T-helper 2 cell treated with Interferon-gamma antibody and Interleukin-4, amounts not matched to agents 5 μg/mL and 100 μg/mL, for 36 hours (primary cell): Measurements from ENCODE around the gene PRPF18.
"Not testable (repeated sequence)": the region's sequence is repeated elsewhere in the genome, so short reads cannot be mapped to it uniquely, and the experiment has no call there.

Source experiments
- DNase-seq: peaks from one replicate; pipeline ENCODE4 v3.0.0; 2021; ENCODE audit warnings: low spot score
- H3K27ac Mint-ChIP-seq: one replicate; pipeline ENCODE4 v1.8.0; 2021; ENCODE audit warnings: mild to moderate bottlenecking, mixed read lengths
- H3K27me3 Mint-ChIP-seq: one replicate; pipeline ENCODE4 v1.8.0; 2021; ENCODE audit warnings: low read depth, mixed read lengths
- H3K36me3 Mint-ChIP-seq: one replicate; pipeline ENCODE4 v1.8.0; 2021; ENCODE audit warnings: low read depth, mixed read lengths
- H3K4me1 Mint-ChIP-seq: one replicate; pipeline ENCODE4 v1.8.0; 2021; ENCODE audit warnings: low read depth, mixed read lengths
- H3K4me3 Mint-ChIP-seq: one replicate; pipeline ENCODE4 v1.8.0; 2022; ENCODE audit warnings: mild to moderate bottlenecking, moderate library complexity, mixed read lengths
- H3K9me3 Mint-ChIP-seq: one replicate; pipeline ENCODE4 v1.8.0; 2021; ENCODE audit warnings: mixed read lengths

The PRPF18 gene

DNA sequence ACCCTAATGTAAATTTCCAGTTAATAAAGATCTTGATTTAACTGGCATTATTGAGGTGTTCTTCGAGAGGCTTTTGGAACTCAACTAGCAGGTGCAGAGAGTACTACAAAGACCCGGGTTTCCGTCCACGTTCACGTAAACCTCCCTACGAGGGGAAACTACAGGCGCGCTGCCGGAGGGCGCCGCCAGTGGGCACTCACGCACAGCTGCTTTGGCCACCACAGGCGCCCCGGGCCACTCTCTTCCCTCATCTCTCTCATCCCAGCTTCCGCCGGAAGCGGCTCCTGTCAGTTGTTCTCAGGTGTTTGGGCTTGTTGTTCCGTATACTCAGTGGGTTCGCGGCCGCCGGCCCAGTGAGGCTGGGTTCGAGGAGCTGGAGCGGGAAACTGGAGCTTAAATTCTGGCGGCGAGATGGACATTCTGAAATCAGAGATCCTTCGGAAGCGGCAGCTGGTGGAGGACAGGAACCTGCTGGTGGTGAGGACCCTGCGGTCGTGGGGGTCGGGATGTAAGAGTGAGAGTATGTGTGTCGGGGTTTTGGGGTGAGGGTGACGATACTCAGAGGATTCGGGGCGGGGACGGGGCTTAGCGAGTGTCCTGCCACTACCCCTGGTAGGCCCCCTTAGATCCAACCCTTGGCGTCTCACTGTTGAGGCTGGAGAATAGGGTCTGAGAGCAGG, at the start of gene PRPF18:
Gene PRPF18 (plus strand): TSS at position 290 of the 680 bp plus-strand sequence. CDS start 122 bp downstream, at position 412.
- Mint-ChIP-seq H3K4me3 (peak within 1 kb of the TSS; percentile 100), H3K27ac (peak within 1 kb of the TSS; percentile 96), H3K9me3 (no peaks in the 10 kb centered on the region), H3K36me3 (peaks cover 2% of the 10 kb centered on the region), H3K4me1 (peaks cover 18% of the 10 kb centered on the region), H3K27me3 (peaks cover 9% of the 10 kb centered on the region)
- DNase-seq = peak; percentile 90

GRCh38 chr10:13537985-13538384, 48.8 kb upstream of the PRPF18 start:
- not testable (repeated sequence) for H3K36me3 Mint-ChIP-seq, DNase-seq, H3K4me3 Mint-ChIP-seq, H3K27me3 Mint-ChIP-seq, H3K9me3 Mint-ChIP-seq, H3K4me1 Mint-ChIP-seq, H3K27ac Mint-ChIP-seq

GRCh38 chr10:13542533-13542932, 44.2 kb upstream of the PRPF18 start:
- no peaks in the 10 kb centered on the region for H3K9me3 Mint-ChIP-seq
- no peaks in the 10 kb centered on the region for H3K4me1 Mint-ChIP-seq
- H3K27me3 Mint-ChIP-seq = peaks cover 3% of the 10 kb centered on the region
- no peak overlapping the region for H3K27ac Mint-ChIP-seq
- DNase-seq = no peak
- no peak overlapping the region for H3K4me3 Mint-ChIP-seq
- no peaks in the 10 kb centered on the region for H3K36me3 Mint-ChIP-seq

DNA sequence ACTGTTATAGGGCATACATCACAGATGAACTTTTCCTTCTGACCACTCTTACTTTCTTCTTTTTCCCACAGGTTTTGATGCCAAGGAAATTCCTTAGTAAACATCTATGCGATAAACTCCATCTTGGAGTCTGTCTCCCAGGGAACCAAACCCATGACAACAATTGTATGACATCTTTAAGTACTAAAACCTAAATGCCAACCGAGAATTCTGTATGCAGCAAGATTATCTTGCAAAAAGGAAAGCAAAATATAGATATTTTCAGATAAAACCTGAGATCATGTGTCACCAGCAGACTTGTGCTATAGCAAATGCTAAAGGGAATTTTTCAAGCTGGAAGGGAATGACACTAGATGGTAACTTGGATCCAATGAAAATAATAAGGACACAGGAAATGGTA, 36.0 kb upstream of the PRPF18 start:
- Mint-ChIP-seq H3K9me3 (peaks cover 8% of the 10 kb centered on the region), H3K4me1 (no peaks in the 10 kb centered on the region), H3K36me3 (no peaks in the 10 kb centered on the region), H3K4me3 (no peak overlapping the region), H3K27me3 (peaks cover 4% of the 10 kb centered on the region), H3K27ac (no peak overlapping the region)
- DNase-seq = no peak

GRCh38 chr10:13555884-13556510, 30.8 kb upstream of the PRPF18 start:
- no peaks in the 10 kb centered on the region for H3K36me3 Mint-ChIP-seq
- no peak for DNase-seq
- no peak overlapping the region for H3K4me3 Mint-ChIP-seq
- peaks cover 2% of the 10 kb centered on the region for H3K27me3 Mint-ChIP-seq
- no peaks in the 10 kb centered on the region for H3K9me3 Mint-ChIP-seq
- H3K4me1 Mint-ChIP-seq = no peaks in the 10 kb centered on the region
- H3K27ac Mint-ChIP-seq = no peak overlapping the region

GRCh38 chr10:13559124-13559700, 27.6 kb upstream of the PRPF18 start:
- H3K36me3 Mint-ChIP-seq = no peaks in the 10 kb centered on the region
- DNase-seq = no peak
- H3K4me3 Mint-ChIP-seq = no peak overlapping the region

DNA sequence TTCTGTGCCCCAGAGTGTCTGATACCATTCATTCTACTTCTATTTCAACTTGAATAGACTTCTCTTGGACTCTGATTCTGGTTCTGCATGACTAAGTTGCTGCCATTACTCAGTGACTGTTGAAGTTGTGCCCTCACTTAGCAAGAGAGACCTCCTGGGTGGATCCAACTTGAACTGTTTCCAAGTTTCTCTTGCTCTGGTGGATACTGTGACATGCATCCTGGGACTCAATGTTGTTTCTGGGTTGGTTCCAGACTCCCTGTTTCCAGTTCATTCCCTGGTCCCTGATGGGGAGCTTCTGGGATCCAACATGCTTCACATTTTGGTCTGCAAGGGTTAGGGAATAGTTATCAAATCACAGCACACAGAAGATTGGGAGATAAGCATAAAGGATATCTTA, 26.2 kb upstream of the PRPF18 start:
- Mint-ChIP-seq H3K36me3 (no peaks in the 10 kb centered on the region), H3K27me3 (no peaks in the 10 kb centered on the region), H3K4me3 (no peak overlapping the region), H3K4me1 (no peaks in the 10 kb centered on the region), H3K9me3 (no peaks in the 10 kb centered on the region), H3K27ac (no peak overlapping the region)
- DNase-seq = no peak

More at GRCh38 chr10:13559124-13559700, 27.6 kb upstream of the PRPF18 start:
- H3K9me3 Mint-ChIP-seq = no peaks in the 10 kb centered on the region
- H3K27me3 Mint-ChIP-seq = no peaks in the 10 kb centered on the region
- H3K27ac Mint-ChIP-seq = no peak overlapping the region
- no peaks in the 10 kb centered on the region for H3K4me1 Mint-ChIP-seq

DNA sequence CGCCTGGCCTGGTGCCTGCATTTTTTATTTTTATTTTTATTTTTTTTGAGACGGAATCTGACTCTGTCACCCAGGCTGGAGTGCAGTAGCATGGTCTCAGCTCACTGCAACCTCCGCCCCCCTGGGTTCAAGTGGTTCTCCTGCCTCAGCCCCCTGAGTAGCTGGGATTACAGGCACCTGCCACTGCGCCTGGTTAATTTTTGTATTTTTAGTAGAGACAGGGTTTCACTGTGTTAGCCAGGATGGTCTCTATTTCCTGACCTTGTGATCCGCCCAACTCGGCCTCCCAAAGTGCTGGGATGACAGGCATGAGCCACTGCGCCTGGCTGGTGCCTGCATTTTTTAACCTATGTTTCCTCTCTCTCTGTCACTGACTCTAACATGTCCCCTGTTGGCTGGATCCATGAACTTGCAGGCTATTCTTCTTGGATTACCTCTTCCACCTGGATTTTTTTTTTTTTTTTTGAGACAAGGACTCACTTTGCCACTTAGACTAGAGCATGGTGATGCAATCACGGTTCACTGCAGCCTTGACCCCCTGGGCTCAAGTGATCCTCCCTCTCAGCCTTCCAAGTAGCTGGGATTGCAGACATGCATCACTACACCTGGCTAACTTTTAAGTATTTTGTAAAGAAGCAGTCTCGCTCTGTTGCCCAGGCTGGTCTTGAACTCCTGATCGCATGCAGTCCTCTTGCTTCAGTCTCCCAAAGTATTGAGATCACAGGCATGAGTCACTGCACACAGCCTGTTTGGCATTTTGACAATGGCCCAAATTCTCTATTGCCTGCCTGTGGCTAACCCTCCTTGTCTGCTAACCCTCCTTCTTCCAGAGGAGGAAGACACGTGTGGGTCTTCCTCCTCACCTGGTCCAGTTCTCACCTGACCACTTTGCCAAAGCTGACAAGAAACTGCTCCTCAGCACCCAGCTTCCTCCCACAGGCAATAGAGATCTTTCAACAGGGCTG, 23.0 kb upstream of the PRPF18 start:
- DNase-seq = no peak
- Mint-ChIP-seq H3K4me3 (no peak overlapping the region), H3K9me3 (no peaks in the 10 kb centered on the region), H3K27me3 (peaks cover 3% of the 10 kb centered on the region), H3K4me1 (no peaks in the 10 kb centered on the region), H3K27ac (no peak overlapping the region), H3K36me3 (no peaks in the 10 kb centered on the region)

DNA sequence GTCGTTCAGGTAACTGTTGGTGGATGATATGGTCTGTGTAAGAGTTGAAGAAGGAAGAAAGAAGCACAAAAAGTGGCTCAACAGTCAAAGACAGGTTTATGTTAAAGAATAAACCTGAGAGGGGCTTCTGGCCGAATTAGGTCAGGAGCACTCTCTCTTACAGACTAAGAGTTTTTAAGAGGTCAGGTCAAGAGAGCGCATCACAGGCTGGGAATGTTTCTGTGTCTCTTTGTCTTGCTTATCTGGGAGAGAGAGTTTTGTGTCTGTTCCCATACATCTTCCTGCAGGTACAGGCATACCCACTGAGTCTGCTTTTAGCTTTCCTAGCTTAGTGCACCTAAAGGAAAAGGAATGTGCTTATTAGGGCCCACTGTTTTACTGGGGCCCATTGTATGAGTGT, 22.2 kb upstream of the PRPF18 start:
- no peak for DNase-seq
- Mint-ChIP-seq H3K27ac (no peak overlapping the region), H3K36me3 (no peaks in the 10 kb centered on the region), H3K27me3 (peaks cover 3% of the 10 kb centered on the region), H3K4me1 (no peaks in the 10 kb centered on the region), H3K9me3 (no peaks in the 10 kb centered on the region), H3K4me3 (no peak overlapping the region)

DNA sequence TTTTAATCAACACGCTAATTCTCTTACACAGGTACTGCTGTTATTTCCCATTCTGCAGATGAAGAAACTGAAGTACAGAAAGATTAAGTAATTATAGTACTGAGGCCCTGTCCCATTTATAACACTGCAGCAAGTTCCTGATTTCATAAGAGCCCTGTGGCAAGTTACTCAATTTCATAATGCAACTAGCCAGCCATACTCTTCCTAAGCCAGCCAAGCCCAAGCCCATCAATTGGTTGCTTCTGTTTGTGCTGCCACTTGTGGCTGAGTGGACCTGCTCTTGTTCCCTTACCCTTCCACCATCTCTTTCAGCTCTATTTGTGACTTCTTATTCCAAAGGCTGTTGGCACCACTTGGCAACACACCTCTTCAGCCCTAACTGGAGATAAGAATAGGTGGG, 19.7 kb upstream of the PRPF18 start:
- H3K27me3 Mint-ChIP-seq = peaks cover 5% of the 10 kb centered on the region
- H3K4me3 Mint-ChIP-seq = no peak overlapping the region
- H3K36me3 Mint-ChIP-seq = no peaks in the 10 kb centered on the region
- no peaks in the 10 kb centered on the region for H3K4me1 Mint-ChIP-seq
- DNase-seq = no peak
- H3K27ac Mint-ChIP-seq = no peak overlapping the region
- no peaks in the 10 kb centered on the region for H3K9me3 Mint-ChIP-seq

- H3K4me3 Mint-ChIP-seq = no peak overlapping the region
- H3K9me3 Mint-ChIP-seq = no peaks in the 10 kb centered on the region
- H3K36me3 Mint-ChIP-seq = no peaks in the 10 kb centered on the region
- H3K27ac Mint-ChIP-seq = no peak overlapping the region
- peaks cover 12% of the 10 kb centered on the region for H3K27me3 Mint-ChIP-seq
- H3K4me1 Mint-ChIP-seq = no peaks in the 10 kb centered on the region
- no peak for DNase-seq
Measured at GRCh38 chr10:13571541-13571940, 15.2 kb upstream of the PRPF18 start.

GRCh38 chr10:13573960-13574359, 12.8 kb upstream of the PRPF18 start:
- no peak overlapping the region for H3K4me3 Mint-ChIP-seq
- H3K27ac Mint-ChIP-seq = no peak overlapping the region

DNA sequence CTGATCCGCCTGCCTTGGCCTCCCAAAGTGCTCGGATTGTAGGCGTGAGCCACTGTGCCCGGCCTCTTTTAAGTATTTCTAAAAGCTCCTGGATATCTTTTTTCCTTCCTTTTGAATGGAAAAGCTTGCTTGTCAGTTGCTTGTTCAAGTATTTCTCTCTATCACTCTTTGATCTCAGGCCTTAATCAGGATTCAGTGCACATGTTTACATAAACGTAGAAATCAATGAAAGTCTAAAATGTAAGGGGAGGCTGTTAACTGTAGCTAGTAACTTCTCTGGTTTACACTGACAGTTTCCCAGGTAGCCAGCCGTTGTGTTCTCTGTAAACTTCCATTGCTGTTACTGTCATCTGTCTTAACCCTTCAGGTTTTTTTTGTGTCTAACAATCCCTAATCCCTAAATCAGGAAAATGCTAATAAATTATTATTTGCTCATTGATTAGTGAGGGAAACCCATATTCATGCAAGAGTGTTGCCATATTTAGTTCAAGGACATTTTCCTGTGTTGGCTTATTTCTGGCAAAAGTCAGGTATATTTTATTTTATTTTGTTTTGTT, 1.5 kb upstream of the PRPF18 start:
- DNase-seq = no peak
- Mint-ChIP-seq H3K27me3 (peaks cover 12% of the 10 kb centered on the region), H3K4me3 (no peak overlapping the region), H3K4me1 (peaks cover 18% of the 10 kb centered on the region), H3K36me3 (peaks cover 2% of the 10 kb centered on the region), H3K27ac (no peak overlapping the region), H3K9me3 (no peaks in the 10 kb centered on the region)

More at GRCh38 chr10:13573960-13574359, 12.8 kb upstream of the PRPF18 start:
- Mint-ChIP-seq H3K36me3 (no peaks in the 10 kb centered on the region), H3K4me1 (no peaks in the 10 kb centered on the region), H3K9me3 (no peaks in the 10 kb centered on the region), H3K27me3 (peaks cover 9% of the 10 kb centered on the region)
- DNase-seq = no peak
